ENCODE measurements around the gene DGKD.

The DGKD gene

GRCh38 chr2:233430081-233430480, 75.8 kb downstream of the DGKD start:
- no peak for DNase-seq

GRCh38 chr2:233430651-233431050, 76.4 kb downstream of the DGKD start:
- DNase-seq, result no peak

- no peak for DNase-seq
These were observed 78.7 kb downstream of the DGKD start for GRCh38 chr2:233433029-233433428.

- DNase-seq, result no peak
These were observed 79.5 kb downstream of the DGKD start for GRCh38 chr2:233433794-233434193.

GRCh38 chr2:233434666-233435330, 80.5 kb downstream of the DGKD start:
- no peak for DNase-seq

- DNase-seq, result no peak
These were observed 81.3 kb downstream of the DGKD start for GRCh38 chr2:233435436-233436190.

- DNase-seq, result no peak
These were observed 81.9 kb downstream of the DGKD start for GRCh38 chr2:233436191-233436581.

GRCh38 chr2:233436691-233437438, 82.6 kb downstream of the DGKD start:
- DNase-seq, result no peak

- no peak for DNase-seq
These were observed 83.2 kb downstream of the DGKD start for GRCh38 chr2:233437439-233437955.

GRCh38 chr2:233438573-233439147, 84.4 kb downstream of the DGKD start:
- no peak for DNase-seq

GRCh38 chr2:233439191-233439590, 84.9 kb downstream of the DGKD start:
- no peak for DNase-seq

- DNase-seq, result no peak
These were observed 86.0 kb downstream of the DGKD start for GRCh38 chr2:233440314-233440713.

- no peak for DNase-seq
These were observed 86.4 kb downstream of the DGKD start for GRCh38 chr2:233440714-233441113.

- no peak for DNase-seq
These were observed 87.1 kb downstream of the DGKD start for GRCh38 chr2:233441161-233442027.

GRCh38 chr2:233442028-233442310, 87.7 kb downstream of the DGKD start:
- no peak for DNase-seq

- DNase-seq, result peak; percentile 78
These were observed 89.4 kb downstream of the DGKD start for GRCh38 chr2:233443511-233444183.

GRCh38 chr2:233444501-233444900, 90.2 kb downstream of the DGKD start:
- DNase-seq, result no peak

- DNase-seq, result no peak
These were observed 91.0 kb downstream of the DGKD start for GRCh38 chr2:233445152-233445830.

- no peak for DNase-seq
These were observed 91.8 kb downstream of the DGKD start for GRCh38 chr2:233446121-233446520.

GRCh38 chr2:233446606-233447305, 92.5 kb downstream of the DGKD start:
- DNase-seq, result no peak

All from central memory CD4-positive, alpha-beta T cell (primary cell).